C4-2B (cell line): ENCODE measurements around the gene HRCT1.

ENCODE experiments used
- ZFX ChIP-seq: fragments of 450-650 bp; IDR thresholded peaks from 2 replicates; pipeline ENCODE4 v1.6.1; 2017
- TF ChIP-seq, protein P1 (sequence below): fragments of 450-650 bp; conservative IDR thresholded peaks from 2 replicates; pipeline ENCODE4 v1.5.1; 2017; ENCODE audit warnings: mild to moderate bottlenecking

DNA sequence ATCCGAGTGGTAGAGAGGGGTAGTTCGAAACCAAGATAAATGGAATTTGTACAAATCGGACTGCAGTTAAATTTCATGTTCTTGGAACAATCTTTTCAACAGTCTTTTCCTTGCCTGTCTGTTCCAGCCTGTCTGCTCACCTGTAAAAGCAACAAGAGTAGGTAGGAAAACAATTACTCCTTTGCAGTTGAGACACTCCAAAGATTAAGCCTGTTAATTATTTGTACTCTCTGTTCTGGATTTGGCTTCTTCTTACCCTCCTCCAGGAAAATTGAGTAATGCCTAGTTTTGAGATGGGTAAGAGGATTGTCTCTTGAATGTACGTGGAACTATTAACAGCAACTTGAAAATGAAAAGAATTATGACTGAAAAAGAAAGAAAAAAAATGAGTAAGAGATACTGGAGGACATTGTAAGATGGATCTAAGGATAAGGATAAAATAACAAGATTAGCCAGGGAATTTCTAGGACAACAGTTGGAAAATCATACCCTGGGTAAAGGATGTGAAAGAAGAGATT is 27.6 kb downstream of the HRCT1 start:
- TF ChIP-seq, protein P1, sequence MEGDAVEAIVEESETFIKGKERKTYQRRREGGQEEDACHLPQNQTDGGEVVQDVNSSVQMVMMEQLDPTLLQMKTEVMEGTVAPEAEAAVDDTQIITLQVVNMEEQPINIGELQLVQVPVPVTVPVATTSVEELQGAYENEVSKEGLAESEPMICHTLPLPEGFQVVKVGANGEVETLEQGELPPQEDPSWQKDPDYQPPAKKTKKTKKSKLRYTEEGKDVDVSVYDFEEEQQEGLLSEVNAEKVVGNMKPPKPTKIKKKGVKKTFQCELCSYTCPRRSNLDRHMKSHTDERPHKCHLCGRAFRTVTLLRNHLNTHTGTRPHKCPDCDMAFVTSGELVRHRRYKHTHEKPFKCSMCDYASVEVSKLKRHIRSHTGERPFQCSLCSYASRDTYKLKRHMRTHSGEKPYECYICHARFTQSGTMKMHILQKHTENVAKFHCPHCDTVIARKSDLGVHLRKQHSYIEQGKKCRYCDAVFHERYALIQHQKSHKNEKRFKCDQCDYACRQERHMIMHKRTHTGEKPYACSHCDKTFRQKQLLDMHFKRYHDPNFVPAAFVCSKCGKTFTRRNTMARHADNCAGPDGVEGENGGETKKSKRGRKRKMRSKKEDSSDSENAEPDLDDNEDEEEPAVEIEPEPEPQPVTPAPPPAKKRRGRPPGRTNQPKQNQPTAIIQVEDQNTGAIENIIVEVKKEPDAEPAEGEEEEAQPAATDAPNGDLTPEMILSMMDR = no peak
- TF ChIP-seq ZFX = no peak
